H1 (cell line): ENCODE data around the gene SLC11A1. TPM values are rescaled to one million over a fixed set of nuclear protein-coding genes. Genes with fewer than 3 reads are reported as not detected.

Source experiments
- BRCA1 ChIP-seq: IDR thresholded peaks from 2 replicates; pipeline ENCODE4 v1.6.1; 2012; ENCODE audit warnings: low read depth, low read length, improper control_type of control experiment
- EGR1 ChIP-seq: IDR thresholded peaks from 2 replicates; pipeline ENCODE4 v1.6.1; 2011; ENCODE audit warnings: low read depth, low read length, borderline replicate concordance
- GABPA ChIP-seq: IDR thresholded peaks from 2 replicates; pipeline ENCODE4 v1.6.1; 2011; ENCODE audit warnings: mild to moderate bottlenecking, low read length, moderate library complexity, borderline replicate concordance; ENCODE audit not compliant: insufficient read depth
- KDM4A ChIP-seq: IDR thresholded peaks from one replicate; pipeline ENCODE4 v1.7.1; 2012; ENCODE audit warnings: low read depth, mild to moderate bottlenecking, moderate library complexity, low read length, inconsistent platforms; ENCODE audit not compliant: severe bottlenecking
- PHF8 ChIP-seq: fragments of 200-600 bp; sonication (generic); conservative IDR thresholded peaks from 2 replicates; pipeline ENCODE4 v1.7.1; 2012; ENCODE audit warnings: low read depth, mild to moderate bottlenecking, inconsistent platforms, low read length, moderate library complexity
- POLR2A ChIP-seq, 2 experiments: IDR thresholded peaks; 1 replicate in 1 of 2; 2 replicates in 1 of 2; pipeline ENCODE4 v1.6.1; 2011; ENCODE audit warnings: low read depth in 2 of 2, low read length in 2 of 2, mild to moderate bottlenecking in 2 of 2; ENCODE audit errors: control extremely low read depth in 1 of 2
- RXRA ChIP-seq: IDR thresholded peaks from 2 replicates; pipeline ENCODE4 v1.6.1; 2011; ENCODE audit warnings: low read depth, mild to moderate bottlenecking, low read length, moderate library complexity; ENCODE audit not compliant: insufficient read depth
- SIX5 ChIP-seq: IDR thresholded peaks from 2 replicates; pipeline ENCODE4 v1.6.1; 2011; ENCODE audit warnings: mild to moderate bottlenecking, low read depth, low read length
- TAF1 ChIP-seq: IDR thresholded peaks from 2 replicates; pipeline ENCODE4 v1.6.1; 2011; ENCODE audit warnings: mild to moderate bottlenecking, low read depth, low read length
- TCF12 ChIP-seq: IDR thresholded peaks from 2 replicates; pipeline ENCODE4 v1.6.1; 2011; ENCODE audit warnings: low read depth, mild to moderate bottlenecking, low read length
- ZNF274 ChIP-seq: IDR thresholded peaks from 2 replicates; pipeline ENCODE4 v1.7.0; 2012; ENCODE audit warnings: low read length, borderline replicate concordance; ENCODE audit errors: extremely low read depth
- polyA plus RNA-seq, 7 experiments: library from polyadenylated mRNA; depleted of rRNA in 3 of 7; stranded (reverse) in 5 of 7; unstranded in 2 of 7; fragments of >200 nt in 5 of 7; fragments of 200-250 nt in 2 of 7; gene quantifications; 1 replicate in 5 of 7; 2 replicates in 1 of 7; 4 replicates in 1 of 7; pipeline versions ENCODE4 v1.2.1 to v1.2.3, GENCODE V29; 2011 to 2013; ENCODE audit warnings: missing spikeins in 2 of 7, mixed read lengths in 2 of 7
- total RNA-seq: library from RNA; stranded (reverse); fragmentation: NEBNext Ultra II Directional; extraction: Animal tissue kit (Norgen Biotek cat#: 25700); gene quantifications from 2 replicates; pipeline ENCODE4 v1.2.1, GENCODE V29; 2021
- TF ChIP-seq, protein P1 (sequence below): fragments of 300-600 bp; sonication (generic); IDR thresholded peaks from 2 replicates; pipeline ENCODE4 v1.7.1; 2012; ENCODE audit warnings: low read length, moderate library complexity, mild to moderate bottlenecking, inconsistent platforms; ENCODE audit not compliant: insufficient replicate concordance

SLC11A1 gene
- total and polyA plus RNA-seq, 2 of the 8 experiments (the other 6 are each of a cell fraction or from before 2014, with no cell fraction given): 0.20 to 0.43 TPM

DNA sequence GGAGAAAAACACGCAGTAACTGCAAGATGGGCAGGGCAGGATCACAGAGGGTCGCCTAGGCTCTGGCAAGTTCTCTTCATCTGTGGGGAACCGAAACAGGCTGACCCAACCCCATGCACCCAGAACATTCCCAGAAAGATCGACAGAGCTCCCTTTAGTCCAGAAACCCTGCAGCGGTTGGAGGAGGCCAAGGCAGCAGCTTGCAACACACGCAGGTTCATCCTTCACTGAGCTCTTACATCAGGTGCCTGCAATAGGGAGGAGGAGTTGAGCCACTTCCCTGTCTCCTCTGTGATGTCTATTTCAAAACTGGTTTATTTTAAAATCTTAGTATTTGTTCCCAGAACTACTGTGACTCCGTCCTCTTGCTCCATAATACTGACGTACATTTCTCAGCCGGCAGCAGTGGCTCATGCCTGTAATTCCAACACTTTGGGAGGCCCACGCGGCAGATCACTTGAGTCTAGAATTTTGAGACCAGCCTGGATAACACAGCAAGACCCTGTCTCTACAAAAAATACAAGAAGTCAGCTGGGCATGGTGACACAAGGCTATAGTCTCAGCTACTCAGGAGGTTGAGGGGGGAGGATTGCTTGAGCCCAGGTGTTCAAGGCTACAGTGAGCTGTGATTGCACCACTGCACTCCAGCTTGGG lies 11.5 kb upstream of the SLC11A1 start (continued):
- TF ChIP-seq, protein P1, sequence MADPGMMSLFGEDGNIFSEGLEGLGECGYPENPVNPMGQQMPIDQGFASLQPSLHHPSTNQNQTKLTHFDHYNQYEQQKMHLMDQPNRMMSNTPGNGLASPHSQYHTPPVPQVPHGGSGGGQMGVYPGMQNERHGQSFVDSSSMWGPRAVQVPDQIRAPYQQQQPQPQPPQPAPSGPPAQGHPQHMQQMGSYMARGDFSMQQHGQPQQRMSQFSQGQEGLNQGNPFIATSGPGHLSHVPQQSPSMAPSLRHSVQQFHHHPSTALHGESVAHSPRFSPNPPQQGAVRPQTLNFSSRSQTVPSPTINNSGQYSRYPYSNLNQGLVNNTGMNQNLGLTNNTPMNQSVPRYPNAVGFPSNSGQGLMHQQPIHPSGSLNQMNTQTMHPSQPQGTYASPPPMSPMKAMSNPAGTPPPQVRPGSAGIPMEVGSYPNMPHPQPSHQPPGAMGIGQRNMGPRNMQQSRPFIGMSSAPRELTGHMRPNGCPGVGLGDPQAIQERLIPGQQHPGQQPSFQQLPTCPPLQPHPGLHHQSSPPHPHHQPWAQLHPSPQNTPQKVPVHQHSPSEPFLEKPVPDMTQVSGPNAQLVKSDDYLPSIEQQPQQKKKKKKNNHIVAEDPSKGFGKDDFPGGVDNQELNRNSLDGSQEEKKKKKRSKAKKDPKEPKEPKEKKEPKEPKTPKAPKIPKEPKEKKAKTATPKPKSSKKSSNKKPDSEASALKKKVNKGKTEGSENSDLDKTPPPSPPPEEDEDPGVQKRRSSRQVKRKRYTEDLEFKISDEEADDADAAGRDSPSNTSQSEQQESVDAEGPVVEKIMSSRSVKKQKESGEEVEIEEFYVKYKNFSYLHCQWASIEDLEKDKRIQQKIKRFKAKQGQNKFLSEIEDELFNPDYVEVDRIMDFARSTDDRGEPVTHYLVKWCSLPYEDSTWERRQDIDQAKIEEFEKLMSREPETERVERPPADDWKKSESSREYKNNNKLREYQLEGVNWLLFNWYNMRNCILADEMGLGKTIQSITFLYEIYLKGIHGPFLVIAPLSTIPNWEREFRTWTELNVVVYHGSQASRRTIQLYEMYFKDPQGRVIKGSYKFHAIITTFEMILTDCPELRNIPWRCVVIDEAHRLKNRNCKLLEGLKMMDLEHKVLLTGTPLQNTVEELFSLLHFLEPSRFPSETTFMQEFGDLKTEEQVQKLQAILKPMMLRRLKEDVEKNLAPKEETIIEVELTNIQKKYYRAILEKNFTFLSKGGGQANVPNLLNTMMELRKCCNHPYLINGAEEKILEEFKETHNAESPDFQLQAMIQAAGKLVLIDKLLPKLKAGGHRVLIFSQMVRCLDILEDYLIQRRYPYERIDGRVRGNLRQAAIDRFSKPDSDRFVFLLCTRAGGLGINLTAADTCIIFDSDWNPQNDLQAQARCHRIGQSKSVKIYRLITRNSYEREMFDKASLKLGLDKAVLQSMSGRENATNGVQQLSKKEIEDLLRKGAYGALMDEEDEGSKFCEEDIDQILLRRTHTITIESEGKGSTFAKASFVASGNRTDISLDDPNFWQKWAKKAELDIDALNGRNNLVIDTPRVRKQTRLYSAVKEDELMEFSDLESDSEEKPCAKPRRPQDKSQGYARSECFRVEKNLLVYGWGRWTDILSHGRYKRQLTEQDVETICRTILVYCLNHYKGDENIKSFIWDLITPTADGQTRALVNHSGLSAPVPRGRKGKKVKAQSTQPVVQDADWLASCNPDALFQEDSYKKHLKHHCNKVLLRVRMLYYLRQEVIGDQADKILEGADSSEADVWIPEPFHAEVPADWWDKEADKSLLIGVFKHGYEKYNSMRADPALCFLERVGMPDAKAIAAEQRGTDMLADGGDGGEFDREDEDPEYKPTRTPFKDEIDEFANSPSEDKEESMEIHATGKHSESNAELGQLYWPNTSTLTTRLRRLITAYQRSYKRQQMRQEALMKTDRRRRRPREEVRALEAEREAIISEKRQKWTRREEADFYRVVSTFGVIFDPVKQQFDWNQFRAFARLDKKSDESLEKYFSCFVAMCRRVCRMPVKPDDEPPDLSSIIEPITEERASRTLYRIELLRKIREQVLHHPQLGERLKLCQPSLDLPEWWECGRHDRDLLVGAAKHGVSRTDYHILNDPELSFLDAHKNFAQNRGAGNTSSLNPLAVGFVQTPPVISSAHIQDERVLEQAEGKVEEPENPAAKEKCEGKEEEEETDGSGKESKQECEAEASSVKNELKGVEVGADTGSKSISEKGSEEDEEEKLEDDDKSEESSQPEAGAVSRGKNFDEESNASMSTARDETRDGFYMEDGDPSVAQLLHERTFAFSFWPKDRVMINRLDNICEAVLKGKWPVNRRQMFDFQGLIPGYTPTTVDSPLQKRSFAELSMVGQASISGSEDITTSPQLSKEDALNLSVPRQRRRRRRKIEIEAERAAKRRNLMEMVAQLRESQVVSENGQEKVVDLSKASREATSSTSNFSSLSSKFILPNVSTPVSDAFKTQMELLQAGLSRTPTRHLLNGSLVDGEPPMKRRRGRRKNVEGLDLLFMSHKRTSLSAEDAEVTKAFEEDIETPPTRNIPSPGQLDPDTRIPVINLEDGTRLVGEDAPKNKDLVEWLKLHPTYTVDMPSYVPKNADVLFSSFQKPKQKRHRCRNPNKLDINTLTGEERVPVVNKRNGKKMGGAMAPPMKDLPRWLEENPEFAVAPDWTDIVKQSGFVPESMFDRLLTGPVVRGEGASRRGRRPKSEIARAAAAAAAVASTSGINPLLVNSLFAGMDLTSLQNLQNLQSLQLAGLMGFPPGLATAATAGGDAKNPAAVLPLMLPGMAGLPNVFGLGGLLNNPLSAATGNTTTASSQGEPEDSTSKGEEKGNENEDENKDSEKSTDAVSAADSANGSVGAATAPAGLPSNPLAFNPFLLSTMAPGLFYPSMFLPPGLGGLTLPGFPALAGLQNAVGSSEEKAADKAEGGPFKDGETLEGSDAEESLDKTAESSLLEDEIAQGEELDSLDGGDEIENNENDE: no peak
- TF ChIP-seq BRCA1 (no peak), SIX5 (no peak), KDM4A (no peak), POLR2A (IDR thresholded peaks at IDR 0.05; ENCODE audit: control extremely low read depth in 1 of 2, low read depth in 2 of 2, low read length in 2 of 2) (no peak), PHF8 (no peak), GABPA (no peak), TAF1 (no peak), TCF12 (no peak), ZNF274 (no peak), EGR1 (no peak), RXRA (no peak)
